ENCODE results near the gene NR1H2.
"Not testable (repeated sequence)": the region's sequence is repeated elsewhere in the genome, so short reads cannot be mapped to it uniquely, and the experiment has no call there.

Gene NR1H2

GRCh38 chr19:50376166-50377050, at the start of gene NR1H2:
Gene NR1H2 (plus strand): TSS chr19:50376457. CDS start chr19:50377606, 1,149 bp downstream.
- peak; percentile 95 for DNase-seq

- DNase-seq = no peak
These were observed 49.2 kb upstream of the NR1H2 start for GRCh38 chr19:50327013-50327412.

GRCh38 chr19:50327461-50328223, 48.6 kb upstream of the NR1H2 start:
- no peak for DNase-seq

- no peak for DNase-seq
These were observed 47.9 kb upstream of the NR1H2 start for GRCh38 chr19:50328224-50328872.

GRCh38 chr19:50328873-50329145, 47.4 kb upstream of the NR1H2 start:
- no peak for DNase-seq

- DNase-seq = peak; percentile 100
These were observed 46.9 kb upstream of the NR1H2 start, which contains the start of gene KCNC3 for GRCh38 chr19:50329146-50329925. Gene KCNC3 (minus strand): TSS chr19:50329377. CDS start chr19:50329082, 295 bp downstream.

GRCh38 chr19:50329926-50330294, 46.3 kb upstream of the NR1H2 start:
- not testable (repeated sequence) for DNase-seq

GRCh38 chr19:50330365-50331078, 45.7 kb upstream of the NR1H2 start:
- DNase-seq = peak; percentile 79

- DNase-seq = no peak
These were observed 44.9 kb upstream of the NR1H2 start for GRCh38 chr19:50331221-50331993.

GRCh38 chr19:50331994-50332243, 44.3 kb upstream of the NR1H2 start:
- DNase-seq = no peak

- no peak for DNase-seq
These were observed 43.8 kb upstream of the NR1H2 start for GRCh38 chr19:50332244-50333038.

- peak; percentile 89 for DNase-seq
These were observed 43.0 kb upstream of the NR1H2 start for GRCh38 chr19:50333235-50333736.

- peak; percentile 25 for DNase-seq
These were observed 42.3 kb upstream of the NR1H2 start for GRCh38 chr19:50333737-50334617.

- DNase-seq = no peak
These were observed 41.4 kb upstream of the NR1H2 start for GRCh38 chr19:50334741-50335421.

- not testable (repeated sequence) for DNase-seq
These were observed 39.2 kb upstream of the NR1H2 start for GRCh38 chr19:50337031-50337430.

GRCh38 chr19:50340331-50340730, 35.9 kb upstream of the NR1H2 start:
- DNase-seq = no peak

GRCh38 chr19:50341091-50341564, 35.1 kb upstream of the NR1H2 start:
- DNase-seq = no peak

- DNase-seq = no peak
These were observed 31.5 kb upstream of the NR1H2 start for GRCh38 chr19:50344661-50345318.
